Measurements from ENCODE around the gene SPATS2L.

DNA sequence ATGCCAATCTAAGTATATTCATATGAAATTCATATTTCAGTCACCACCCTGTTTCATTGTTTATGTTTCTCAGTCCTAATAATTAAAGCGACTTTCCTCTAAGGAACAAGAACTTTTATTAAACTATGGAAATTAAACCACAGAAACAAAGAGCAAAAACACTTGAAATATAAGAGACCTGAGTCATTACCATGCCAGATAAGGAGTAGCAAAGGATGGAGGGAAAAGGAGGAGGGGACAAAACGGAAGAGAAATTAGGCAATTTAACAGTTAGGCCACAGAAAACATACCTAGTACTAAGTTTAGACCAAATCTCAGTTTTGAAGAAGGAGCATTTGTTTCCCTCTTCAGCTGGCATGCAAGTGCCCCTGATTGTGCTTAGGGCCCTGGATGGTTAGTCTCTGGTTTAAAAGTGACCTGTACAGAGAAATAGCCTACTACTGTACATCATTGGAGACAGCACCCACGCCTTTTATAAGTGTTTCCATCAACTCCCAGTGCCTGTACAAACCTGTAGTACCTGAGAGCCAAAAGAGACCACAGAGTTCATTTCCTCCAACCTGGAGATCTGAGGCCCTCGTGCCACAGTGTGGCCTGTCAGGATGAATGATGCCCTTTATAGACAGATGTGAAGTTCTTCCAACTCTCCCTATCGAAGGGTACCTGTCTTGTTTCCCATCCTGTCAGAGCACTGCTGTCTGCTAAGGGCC lies 74.5 kb downstream of the SPATS2L start:
- TF ChIP-seq CTCF (IDR thresholded peaks at IDR 0.05) (no peak), POLR2A (IDR thresholded peaks at IDR 0.05) (no peak)
